ENCODE measurements around the gene KY. TPM values are rescaled to one million over a fixed set of nuclear protein-coding genes. Genes with fewer than 3 reads are reported as not detected.

KY gene
- total RNA-seq, 1 experiment from 2014 or later = not detected

- Histone ChIP-seq H3K4me3 (ENCODE audit: low read depth in 2 of 2, low read length in 2 of 2) (no peak overlapping the region), H3K4me1 (ENCODE audit: control insufficient read depth, insufficient read depth, low read length) (peaks cover 9% of the 10 kb centered on the region), H3K9me3 (ENCODE audit: control insufficient read depth, insufficient read depth, low read depth, low read length) (no peaks in the 10 kb centered on the region), H3K27me3 (ENCODE audit: control insufficient read depth, insufficient read depth, low read length) (peaks cover 24% of the 10 kb centered on the region), H3K36me3 (ENCODE audit: control insufficient read depth, insufficient read depth, low read length) (no peaks in the 10 kb centered on the region), H3K27ac (ENCODE audit: low read length) (no peak overlapping the region)
- ChIA-PET POLR2A (no interaction called here), CTCF (no interaction called here)
- in situ Hi-C loops (cut with HindIII; ENCODE audit: low pct_unique_long_range_greater_than_20kb, low sequenced_read_pairs) (no loop called here), intact Hi-C loops (cut with micrococcal nuclease; ENCODE audit: unreplicated experiment) (no loop called here)
- no TSS peak for BruUV-seq (replicated peaks)
- TF ChIP-seq SIN3A (IDR thresholded peaks at IDR 0.05; ENCODE audit: borderline replicate concordance, insufficient read depth, low read depth, low read length) (no peak), REST (IDR thresholded peaks at IDR 0.05; ENCODE audit: insufficient read depth in 1 of 2, low read depth in 2 of 2, low read length in 1 of 2) (no peak), POLR2AphosphoS5 (IDR thresholded peaks at IDR 0.05; ENCODE audit: low read depth, low read length) (no peak), CTCF (IDR thresholded peaks at IDR 0.05) (no peak), TCF7L2 (IDR thresholded peaks at IDR 0.05; ENCODE audit: low read depth, low read length) (no peak)
- ATAC-seq (no peak), DNase-seq (ENCODE audit: low read depth, low spot score) (no peak)
These were observed 1.6 kb downstream of the KY start for GRCh38 chr3:134649106-134649705.

- H3K27ac ChIP-seq (ENCODE audit: low read length) = no peak overlapping the region
- H3K9me3 ChIP-seq (ENCODE audit: control insufficient read depth, insufficient read depth, low read depth, low read length) = no peaks in the 10 kb centered on the region
- H3K4me1 ChIP-seq (ENCODE audit: control insufficient read depth, insufficient read depth, low read length) = peaks cover 9% of the 10 kb centered on the region
- ATAC-seq (no peak), DNase-seq (ENCODE audit: low read depth, low spot score) (no peak)
- H3K27me3 ChIP-seq (ENCODE audit: control insufficient read depth, insufficient read depth, low read length) = peaks cover 24% of the 10 kb centered on the region; the same call in 1 of the 2 replicates
- TF ChIP-seq POLR2AphosphoS5 (IDR thresholded peaks at IDR 0.05; ENCODE audit: low read depth, low read length) = no peak
- CTCF ChIA-PET = no interaction called here
- intact Hi-C loops (cut with micrococcal nuclease; ENCODE audit: unreplicated experiment) (no loop called here), in situ Hi-C loops (cut with HindIII; ENCODE audit: low pct_unique_long_range_greater_than_20kb, low sequenced_read_pairs) (no loop called here)
- no TSS peak for BruUV-seq (replicated peaks)
- no peak overlapping the region for H3K4me3 ChIP-seq (ENCODE audit: low read depth in 2 of 2, low read length in 2 of 2)
- POLR2A ChIA-PET = no interaction called here
- no peaks in the 10 kb centered on the region for H3K36me3 ChIP-seq (ENCODE audit: control insufficient read depth, insufficient read depth, low read length)
These were observed 2.7 kb downstream of the KY start for GRCh38 chr3:134647902-134648760.

- in situ Hi-C loops (cut with HindIII; ENCODE audit: low pct_unique_long_range_greater_than_20kb, low sequenced_read_pairs) = no loop called here
- DNase-seq (ENCODE audit: low read depth, low spot score) (no peak), ATAC-seq (no peak)
- Histone ChIP-seq H3K27me3 (ENCODE audit: control insufficient read depth, insufficient read depth, low read length) (peaks cover 20% of the 10 kb centered on the region; the same call in 1 of the 2 replicates), H3K9me3 (ENCODE audit: control insufficient read depth, insufficient read depth, low read depth, low read length) (no peaks in the 10 kb centered on the region), H3K36me3 (ENCODE audit: control insufficient read depth, insufficient read depth, low read length) (no peaks in the 10 kb centered on the region), H3K4me3 (ENCODE audit: low read depth in 2 of 2, low read length in 2 of 2) (no peak overlapping the region), H3K4me1 (ENCODE audit: control insufficient read depth, insufficient read depth, low read length) (peaks cover 4% of the 10 kb centered on the region), H3K27ac (ENCODE audit: low read length) (no peak overlapping the region)
- ChIA-PET CTCF (no interaction called here), POLR2A (no interaction called here)
- intact Hi-C loops (cut with micrococcal nuclease; ENCODE audit: unreplicated experiment) = no loop called here
- TF ChIP-seq REST (IDR thresholded peaks at IDR 0.05; ENCODE audit: insufficient read depth in 1 of 2, low read depth in 2 of 2, low read length in 1 of 2) (no peak), SIN3A (IDR thresholded peaks at IDR 0.05; ENCODE audit: borderline replicate concordance, insufficient read depth, low read depth, low read length) (no peak), TCF7L2 (IDR thresholded peaks at IDR 0.05; ENCODE audit: low read depth, low read length) (no peak), POLR2AphosphoS5 (IDR thresholded peaks at IDR 0.05; ENCODE audit: low read depth, low read length) (no peak), CTCF (IDR thresholded peaks at IDR 0.05) (no peak)
- no TSS peak for BruUV-seq (replicated peaks)
These were observed 4.7 kb downstream of the KY start for GRCh38 chr3:134646086-134646485.

Measured in Panc1 (cell line).